GM18870 (cell line): ENCODE measurements around the gene GRAMD4.

Source experiments
- ATAC-seq: cut with Tn5 transposase; IDR thresholded peaks from one replicate; pipeline ENCODE4 v1.9.1; 2021; ENCODE audit warnings: moderate library complexity; ENCODE audit not compliant: unreplicated experiment

Gene GRAMD4

DNA sequence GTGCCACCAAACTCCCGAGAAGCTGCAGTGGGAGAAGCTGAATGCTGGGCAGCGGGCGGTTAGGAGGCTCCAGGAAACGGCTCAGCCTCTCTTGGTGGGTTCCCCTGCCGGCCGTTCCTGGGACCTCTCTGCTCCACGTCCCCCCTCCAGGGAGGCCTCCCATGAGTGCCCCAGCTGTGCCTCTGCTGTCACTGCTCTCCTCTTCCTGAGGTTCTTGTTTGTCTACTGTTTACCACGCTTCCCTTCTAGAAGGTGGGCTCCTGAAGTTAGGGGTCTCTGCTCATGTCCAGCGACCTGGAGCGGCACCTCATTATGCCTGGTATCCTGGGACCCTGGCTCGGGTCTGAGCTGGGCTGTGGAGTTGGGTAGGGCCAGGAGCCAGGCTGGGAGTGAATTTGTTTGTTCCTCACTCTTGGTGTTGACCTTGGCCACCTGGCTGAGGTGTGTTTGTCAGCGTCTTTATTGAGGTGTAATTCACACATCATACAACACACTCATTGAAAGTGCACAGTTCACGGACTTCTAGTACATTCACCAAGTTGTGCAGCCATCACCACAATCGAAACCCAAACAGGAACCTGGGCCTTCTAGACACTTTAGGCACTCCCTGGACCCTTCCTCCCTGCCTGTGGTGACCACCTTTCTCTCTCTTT lies 37.8 kb upstream of the GRAMD4 start:
- no peak for ATAC-seq

DNA sequence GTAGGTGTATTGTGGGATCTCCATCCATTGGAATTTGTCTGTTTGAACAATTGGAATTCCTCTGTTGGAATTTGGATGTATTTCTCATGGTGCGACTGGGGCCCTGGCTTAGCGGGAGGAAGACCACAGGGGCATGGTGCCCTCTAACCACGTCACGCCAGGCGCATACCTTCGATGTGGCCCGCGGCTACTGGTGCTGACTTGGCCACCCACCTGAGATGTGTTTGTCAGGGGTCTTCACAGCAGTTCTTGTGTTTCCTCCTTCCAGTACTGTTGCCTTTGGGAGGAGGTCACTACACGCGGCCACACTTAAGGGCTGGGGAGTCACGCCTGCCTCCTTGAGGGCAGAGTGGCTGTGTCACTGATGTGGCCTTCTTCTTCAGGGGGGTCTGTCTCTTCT lies 36.6 kb upstream of the GRAMD4 start:
- no peak for ATAC-seq

DNA sequence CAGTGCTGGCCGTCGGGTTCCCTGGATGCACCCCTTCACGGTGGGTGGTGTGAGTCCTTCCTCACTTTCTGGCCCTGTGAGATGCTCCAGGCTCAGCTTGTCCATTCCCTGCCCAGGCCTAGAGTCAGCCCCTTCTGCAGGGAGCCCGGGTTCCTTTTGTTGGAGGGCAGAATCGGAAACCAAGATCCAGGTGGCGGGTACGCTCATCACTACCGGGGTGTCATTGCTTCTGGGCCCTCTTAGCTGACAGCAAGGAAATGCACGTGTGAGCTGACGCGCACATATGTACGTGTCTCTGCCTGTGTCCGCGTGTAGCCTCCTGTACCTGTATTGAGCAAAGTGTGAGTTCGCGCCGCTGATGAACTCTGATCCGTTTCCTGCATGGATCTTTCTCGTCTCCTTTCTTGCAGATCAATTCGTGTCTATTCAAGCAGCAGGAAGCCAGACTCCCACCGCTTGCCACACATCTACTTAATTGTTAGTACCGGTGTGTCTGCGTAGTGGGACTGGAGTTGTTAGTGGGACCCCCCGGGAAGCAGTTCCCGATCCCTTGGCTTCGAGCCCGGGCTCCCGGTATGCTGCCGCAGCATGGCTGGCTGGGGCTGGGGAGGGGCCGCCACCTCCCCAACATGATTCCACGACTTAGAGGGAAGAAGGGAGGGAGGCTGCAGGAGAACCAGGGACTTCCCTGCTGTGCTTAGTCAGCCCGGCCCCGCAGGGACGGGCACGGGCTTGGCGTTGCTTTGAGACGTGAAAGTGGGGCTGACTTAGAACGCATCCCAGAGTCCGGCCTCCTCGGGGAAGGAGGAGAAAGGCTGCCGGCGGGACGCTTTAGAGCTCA lies 35.9 kb upstream of the GRAMD4 start:
- ATAC-seq, result no peak

DNA sequence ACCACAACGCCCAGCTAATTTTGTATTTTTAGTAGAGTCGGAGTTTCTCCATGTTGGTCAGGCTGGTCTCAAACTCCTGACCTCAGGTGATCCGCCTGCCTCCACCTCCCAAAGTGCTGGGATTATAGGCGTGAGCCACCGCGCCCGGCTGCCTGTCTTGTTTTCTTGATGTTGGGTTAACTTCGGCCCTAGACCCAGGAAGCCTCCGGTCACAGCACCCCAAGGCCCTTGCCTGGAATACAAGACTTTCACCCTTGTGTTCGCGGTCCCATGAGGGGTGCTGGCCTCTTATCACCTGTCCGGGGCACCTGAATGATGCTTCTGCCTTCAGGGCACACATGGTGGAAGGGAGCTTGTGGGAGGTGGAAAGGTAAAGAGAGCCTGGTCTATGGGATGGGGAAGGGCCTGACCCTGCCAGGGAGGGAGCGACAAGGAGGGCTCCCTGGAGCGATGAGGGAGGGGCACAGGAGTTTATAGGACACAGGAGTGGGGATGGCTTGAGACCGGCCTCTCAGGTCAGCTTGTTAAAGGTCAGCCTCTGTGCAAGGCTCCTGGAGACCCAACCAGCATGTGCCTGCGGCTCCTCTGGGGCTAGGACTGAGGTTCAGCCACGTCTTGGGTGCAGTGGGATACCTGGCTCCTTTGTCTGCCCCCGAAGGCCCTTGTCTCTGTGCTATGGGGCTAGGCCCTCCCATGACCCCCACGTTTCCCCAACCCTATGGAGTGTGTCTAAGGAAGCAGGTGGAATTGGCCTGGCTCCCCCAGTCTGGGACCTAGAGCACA lies 34.7 kb upstream of the GRAMD4 start:
- ATAC-seq, result no peak

DNA sequence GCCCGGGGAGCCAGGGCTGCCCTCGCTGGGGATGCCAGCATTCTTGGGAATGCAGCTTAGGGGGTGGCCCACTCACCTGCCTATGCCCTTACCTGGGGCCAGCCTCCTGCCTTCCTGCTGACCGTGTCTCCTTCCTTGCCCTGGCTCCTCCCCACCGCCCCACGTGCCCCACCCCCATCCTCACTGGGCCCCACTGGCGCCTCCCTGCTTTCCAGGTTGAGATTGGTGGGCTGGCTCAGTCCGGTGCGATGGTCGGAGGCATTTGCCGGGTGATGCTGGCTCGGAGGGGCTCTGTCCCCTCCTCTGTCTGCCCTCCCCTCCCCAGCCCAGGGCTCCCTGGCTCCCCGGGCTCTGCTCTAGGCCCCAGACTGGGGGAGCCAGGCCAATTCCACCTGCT lies 34.1 kb upstream of the GRAMD4 start:
- no peak for ATAC-seq

- ATAC-seq, result no peak
Observed at GRCh38 chr22:46586531-46587011, 33.6 kb upstream of the GRAMD4 start.

DNA sequence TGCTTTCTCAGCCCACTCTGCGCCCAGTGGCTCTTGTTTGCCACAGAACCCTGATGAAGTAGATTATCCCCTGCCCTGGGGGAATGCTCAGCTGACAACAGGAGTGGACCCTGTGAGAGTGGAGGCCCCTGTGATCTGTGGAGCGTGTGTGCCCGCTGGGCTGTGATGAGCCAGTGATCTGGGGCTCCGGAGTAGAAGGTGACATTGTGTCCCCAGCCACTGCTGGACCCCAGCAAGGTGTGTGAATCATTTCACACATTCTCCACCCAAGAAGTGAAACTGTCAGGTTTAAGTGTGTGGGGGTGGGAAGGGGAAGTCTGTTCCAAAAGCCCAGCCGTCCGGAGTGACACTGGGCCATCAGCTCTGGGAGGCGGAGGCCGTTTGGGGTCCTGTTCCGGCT lies 33.1 kb upstream of the GRAMD4 start:
- ATAC-seq, result no peak

DNA sequence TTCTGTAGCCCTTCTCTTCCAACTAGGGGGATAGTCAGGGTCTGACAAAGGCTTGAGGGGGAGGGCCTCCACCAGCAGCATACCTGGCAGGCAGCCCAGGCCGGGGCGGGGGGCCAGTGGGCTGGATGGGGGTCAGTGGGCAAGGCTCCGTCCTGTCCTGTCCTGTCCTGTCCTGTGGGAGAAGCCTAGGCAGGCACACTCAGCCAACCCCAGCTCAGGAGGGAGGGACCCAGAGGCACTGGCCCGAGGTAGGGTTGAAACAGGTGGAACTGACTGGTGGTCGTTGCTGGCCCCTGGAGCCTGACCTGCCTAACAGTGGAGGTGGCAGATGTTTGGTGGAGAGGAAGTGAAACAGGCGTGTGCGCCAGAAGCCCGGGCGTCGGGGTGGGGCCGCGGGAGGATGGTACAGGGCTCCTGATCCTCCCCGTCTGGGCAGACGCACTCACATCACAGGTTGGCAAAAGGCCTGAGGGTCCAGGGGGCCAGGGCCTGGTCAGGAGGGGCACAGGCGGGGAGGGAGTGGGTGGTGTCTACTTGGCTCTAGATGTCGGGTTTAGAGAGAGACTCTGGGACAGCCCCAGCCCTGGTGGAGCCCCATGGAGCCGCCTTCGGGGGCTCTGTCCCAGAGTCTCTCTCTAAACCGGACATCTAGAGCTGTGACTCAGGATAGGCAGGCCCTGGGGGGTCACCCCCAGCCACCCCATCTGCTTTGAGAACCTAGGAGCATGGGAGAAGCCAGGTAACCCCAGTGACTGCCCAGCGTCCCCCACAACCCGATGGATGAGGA lies 32.5 kb upstream of the GRAMD4 start:
- no peak for ATAC-seq

DNA sequence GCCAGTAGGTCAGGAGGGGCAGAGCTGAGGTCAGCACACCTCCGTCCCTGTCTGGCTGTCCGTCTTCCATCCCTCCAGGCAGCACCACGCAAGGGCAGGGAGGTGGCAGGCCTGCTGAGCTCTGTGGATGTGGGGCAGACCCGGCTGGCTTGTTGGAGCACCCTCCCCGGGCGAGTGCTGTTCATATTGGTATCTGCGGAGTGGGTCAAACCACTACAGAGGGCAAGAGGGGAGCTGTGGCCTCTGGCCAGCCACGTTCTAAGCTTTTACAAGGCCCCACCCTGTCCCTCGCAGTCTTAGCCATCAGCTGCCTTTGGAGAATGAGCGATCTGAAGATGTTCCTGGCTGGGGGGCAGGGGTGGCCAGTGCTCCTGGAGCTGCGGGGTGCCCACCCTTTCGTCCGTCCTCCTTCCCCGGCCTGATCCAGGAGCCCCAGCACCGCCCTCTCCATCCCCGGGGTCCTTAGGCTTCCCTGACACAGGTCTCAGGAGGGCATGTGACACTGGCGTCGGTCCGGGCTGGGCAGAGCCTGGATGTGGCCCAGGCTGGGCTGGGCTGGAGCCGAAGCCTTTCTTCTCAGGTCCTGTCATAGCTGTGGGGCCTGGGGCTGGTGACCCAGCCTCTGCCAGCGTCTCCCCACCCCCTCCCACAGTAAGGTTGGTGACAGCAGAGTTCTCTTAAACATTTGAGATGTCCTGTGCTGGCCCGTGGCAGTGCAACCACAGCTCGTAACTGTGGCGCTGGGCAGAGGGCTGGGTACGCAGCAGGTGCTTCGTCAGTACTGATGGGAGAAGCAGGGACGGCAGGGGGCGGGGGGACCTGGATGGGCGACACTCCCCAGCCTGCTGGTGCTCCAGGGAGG lies 31.7 kb upstream of the GRAMD4 start:
- ATAC-seq, result no peak

GRCh38 chr22:46589141-46589748 lies 30.9 kb upstream of the GRAMD4 start:
- ATAC-seq, result no peak

DNA sequence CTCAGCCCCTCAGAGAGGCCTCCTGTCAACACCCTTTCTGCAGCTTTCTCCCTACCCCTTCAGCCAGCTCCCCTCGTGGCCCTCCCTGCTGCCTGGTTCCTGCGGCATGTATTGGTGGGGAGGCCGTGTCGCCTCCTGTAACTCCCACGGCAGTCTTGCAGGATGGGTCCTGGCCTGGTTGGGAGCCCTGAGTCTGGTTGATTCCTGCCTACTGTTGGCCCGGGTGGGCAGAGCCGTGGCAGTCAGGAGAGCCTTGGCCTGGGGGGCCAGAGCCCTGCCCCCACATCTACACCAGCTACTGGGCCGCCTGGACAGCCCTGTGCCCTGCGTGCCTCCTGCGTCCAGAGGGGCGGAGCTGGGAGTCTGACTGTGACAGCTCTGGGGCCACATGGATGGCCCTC lies 30.3 kb upstream of the GRAMD4 start:
- ATAC-seq, result no peak

DNA sequence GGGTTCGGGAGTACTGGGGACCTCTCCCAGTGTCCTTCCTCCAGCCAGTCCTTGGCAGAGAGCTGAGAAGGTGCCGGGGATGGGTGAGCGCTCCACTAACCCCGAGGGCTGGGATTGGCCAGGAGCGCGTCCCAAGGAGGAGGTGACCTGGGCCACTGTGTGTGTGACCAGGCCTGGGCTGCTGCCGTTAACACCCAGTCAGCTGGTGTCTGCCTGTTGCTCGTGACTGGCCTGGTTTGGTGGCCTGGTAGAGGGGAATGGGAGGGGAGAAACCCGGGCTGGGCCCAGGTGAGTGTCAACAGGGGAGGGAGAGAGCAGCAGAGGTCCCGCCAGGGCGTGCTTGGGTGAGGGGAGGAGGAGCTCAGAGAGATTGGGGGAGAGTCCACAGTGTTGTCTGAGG lies 29.9 kb upstream of the GRAMD4 start:
- ATAC-seq, result no peak

DNA sequence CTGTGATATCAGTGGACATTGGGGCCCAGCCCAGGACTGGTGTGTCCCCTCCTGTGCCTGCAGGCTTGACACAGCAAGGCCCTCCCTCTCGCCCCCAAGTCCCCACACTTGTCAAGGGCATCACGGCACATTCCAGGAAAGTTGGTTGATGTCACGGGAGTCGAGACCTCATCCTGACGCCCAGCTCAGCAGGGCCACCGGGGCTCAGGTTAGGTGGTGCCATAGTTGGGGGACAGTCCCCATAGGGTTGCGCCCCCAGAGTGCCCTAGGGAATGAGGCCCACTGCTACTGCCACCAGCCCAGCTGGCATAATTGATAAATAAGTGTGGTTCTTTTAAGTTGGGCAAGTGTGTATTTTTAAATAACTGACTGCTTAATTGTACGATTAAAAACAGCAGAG lies 28.3 kb upstream of the GRAMD4 start:
- ATAC-seq, result no peak

GRCh38 chr22:46592390-46592872 lies 27.8 kb upstream of the GRAMD4 start:
- no peak for ATAC-seq

DNA sequence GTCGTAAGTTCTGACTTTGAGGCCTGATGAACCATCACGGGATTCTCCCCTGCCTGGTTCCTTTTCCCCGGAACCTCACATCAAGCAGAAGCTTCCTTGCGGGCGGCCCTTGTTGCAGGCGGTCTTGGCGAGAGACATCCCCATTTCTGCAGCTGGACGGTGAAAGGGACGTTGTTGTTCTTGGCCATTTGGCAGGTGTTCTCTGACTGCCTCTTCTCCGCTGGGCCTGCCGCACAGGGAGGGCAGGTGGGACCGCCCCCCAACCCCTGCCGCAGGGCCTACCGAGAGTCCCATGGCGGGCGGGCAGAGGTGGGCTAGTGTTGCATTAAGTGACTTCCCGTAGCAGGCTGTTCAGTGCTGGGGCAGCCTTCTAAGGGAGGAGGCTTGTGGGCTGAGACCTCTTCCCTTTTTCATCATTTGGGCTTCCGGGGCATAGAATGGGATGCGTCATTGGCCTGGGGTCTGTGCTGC lies 26.9 kb upstream of the GRAMD4 start:
- ATAC-seq, result no peak

GRCh38 chr22:46593996-46594946 lies 25.9 kb upstream of the GRAMD4 start:
- ATAC-seq, result no peak

DNA sequence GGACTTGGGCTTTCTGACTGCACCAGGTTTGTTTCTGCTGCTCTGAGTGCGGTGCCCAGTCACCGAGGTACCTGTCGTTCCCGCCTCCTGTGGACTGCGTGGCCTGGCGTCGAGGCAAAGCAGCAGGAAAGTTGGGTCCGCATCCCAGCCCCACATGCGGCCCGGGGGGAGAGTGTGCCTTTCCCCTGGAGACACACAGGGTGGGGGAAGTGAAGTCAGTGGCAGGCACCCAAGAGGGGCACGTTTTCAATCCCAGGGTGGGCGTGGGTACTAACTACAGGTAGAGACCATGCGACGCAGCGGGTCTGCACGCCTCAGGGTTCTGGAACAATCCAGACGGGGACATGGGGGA lies 25.3 kb upstream of the GRAMD4 start:
- ATAC-seq, result no peak

- no peak for ATAC-seq
Observed at GRCh38 chr22:46595545-46595944, 24.6 kb upstream of the GRAMD4 start.
